Adrenal gland (tissue), 12 donors: ENCODE results near the gene ANTXR2. TPM values are rescaled to one million over a fixed set of nuclear protein-coding genes. Genes with fewer than 3 reads are reported as not detected.

ENCODE experiments used
- DNase-seq, 7 donors: peaks; one replicate each; pipeline ENCODE4 v3.0.0-alpha.2; 2019 to 2020
- H3K27ac ChIP-seq, 5 donors: fragments of 200-600 bp; sonication (generic) in 4 of 5; 1 replicate in 3 of 5; 2 replicates in 2 of 5; pipeline versions ENCODE4 v1.5.1 to v1.8.0; 2016 to 2020; ENCODE audit warnings: mild to moderate bottlenecking in 1 of 5
- H3K27me3 ChIP-seq: fragments of 200-600 bp; 2 replicates; pipeline ENCODE4 v1.8.0; 2021
- H3K36me3 ChIP-seq, 2 donors: fragments of 200-600 bp; replicated peaks in 1 of 2; 1 replicate in 1 of 2; 2 replicates in 1 of 2; pipeline versions ENCODE4 v1.5.1 to v1.8.0; 2018 to 2022
- H3K4me1 ChIP-seq, 2 donors: fragments of 200-600 bp; replicated peaks in 1 of 2; 1 replicate in 1 of 2; 2 replicates in 1 of 2; pipeline versions ENCODE4 v1.5.1 to v1.8.0; 2018 to 2021
- H3K4me3 ChIP-seq, 4 donors: fragments of 200-600 bp; sonication (generic) in 3 of 4; one replicate each; pipeline ENCODE4 v1.5.1; 2016 to 2018
- H3K9me3 ChIP-seq, 3 donors: fragments of 200-600 bp; sonication (generic) in 1 of 3; replicated peaks in 1 of 3; 1 replicate in 2 of 3; 2 replicates in 1 of 3; pipeline versions ENCODE4 v1.5.1 to v1.8.0; 2016 to 2021
- CTCF ChIP-seq, 6 experiments: fragments of 450-650 bp in 4 of 6; fragments of 200-600 bp in 2 of 6; sonication (generic) in 1 of 6; IDR thresholded peaks; 1 replicate in 5 of 6; 2 replicates in 1 of 6; pipeline versions ENCODE4 v1.5.1 to v1.8.0; 2016 to 2021; ENCODE audit warnings: antibody characterized with exemption in 6 of 6, mild to moderate bottlenecking in 2 of 6, moderate library complexity in 1 of 6
- POLR2A ChIP-seq, 2 donors: fragments of 450-650 bp; IDR thresholded peaks; one replicate each; pipeline ENCODE4 v1.6.1; 2017; ENCODE audit warnings: antibody characterized with exemption in 2 of 2, mild to moderate bottlenecking in 2 of 2, moderate library complexity in 1 of 2
- WGBS, 4 donors: extraction: QIAGEN DNeasy Blood & Tissue Kit in 2 of 4; methylation state at CpG; one replicate each; pipeline versions ENCODE4 v1.1.5 to v1.1.7; 2013 to 2017; 5-methylcytosine and 5-hydroxymethylcytosine counted together
- intact Hi-C, 2 donors: fragments of 100-400 bp; cut with DNase I; formaldehyde crosslinking; loops; one replicate each; pipeline versions ENCODE4 v1.14.1 to v1.15.0; 2022 to 2023
- polyA plus RNA-seq, 3 donors: library from polyadenylated mRNA; stranded (reverse); fragments of 200-250 nt in 2 of 3; fragments of 350-450 nt in 1 of 3; fragmentation: Illumina TruSeq in 1 of 3; extraction: RNeasy Lipid Tissue Mini Kit (QIAGEN cat#74804) in 1 of 3; gene quantifications; one replicate each; pipeline ENCODE4 v1.2.3, GENCODE V29; 2013 to 2014
- total RNA-seq, 9 donors: library from RNA; depleted of rRNA in 4 of 9; stranded (reverse); fragments of >200 nt in 4 of 9; fragments of 120-200 nt in 1 of 9; fragmentation: NEBNext Ultra II Directional in 1 of 9; extraction: Animal tissue kit (Norgen Biotek cat#: 25700) in 1 of 9; gene quantifications; one replicate each; pipeline versions ENCODE4 v1.1.0 to v1.2.4, GENCODE V29; 2013 to 2023
- donor health status: healthy with polysubstance abuse.
- donor health status: Bipolar disorder and iron deficiency.
- donor health status: DM: yes; HTN: yes; CAD: no.
- donor health status: DM: no; HTN: no; CAD: no.
- donor health status: DM: no; HTN: no; CAD: no.
- donor health status: DM: yes; HTN: yes; CAD: no.

ANTXR2 gene
- total and polyA plus RNA-seq, 12 donors, result 8.4 to 96.6 (median 57.7) TPM

GRCh38 chr4:79856196-79856595 lies 216.8 kb downstream of the ANTXR2 start:
- TF ChIP-seq CTCF (IDR thresholded peaks at IDR 0.05), result no peak
- no peak for TF ChIP-seq POLR2A (IDR thresholded peaks at IDR 0.05)
- WGBS, 4 donors, result 62 to 84% (median 77%) methylated on average over 3 of the region's 3 CpGs
- peaks cover 0 to 9% of the 10 kb centered on the region in 2 donors for H3K4me1 ChIP-seq
- H3K27me3 ChIP-seq, result no peaks in the 10 kb centered on the region
- no peaks in the 10 kb centered on the region for H3K9me3 ChIP-seq
- H3K27ac ChIP-seq, result no peak overlapping the region
- intact Hi-C loops, result no loop called here
- no peaks in the 10 kb centered on the region for H3K36me3 ChIP-seq
- H3K4me3 ChIP-seq, result no peak overlapping the region
- DNase-seq, result no peak

- H3K36me3 ChIP-seq, result no peaks in the 10 kb centered on the region
- peaks cover 0 to 9% of the 10 kb centered on the region in 2 donors for H3K4me1 ChIP-seq
- no peak for DNase-seq
- WGBS, 4 donors, result 29 to 36% (median 32%) methylated on average over 4 of the region's 4 CpGs
- no peak overlapping the region for H3K27ac ChIP-seq
- no peaks in the 10 kb centered on the region for H3K27me3 ChIP-seq
- TF ChIP-seq POLR2A (IDR thresholded peaks at IDR 0.05), result no peak
- no peak for TF ChIP-seq CTCF (IDR thresholded peaks at IDR 0.05)
- no peaks in the 10 kb centered on the region for H3K9me3 ChIP-seq
- no peak overlapping the region for H3K4me3 ChIP-seq
- intact Hi-C loops, result no loop called here
Measured at GRCh38 chr4:79854856-79855502, 218.1 kb downstream of the ANTXR2 start.

GRCh38 chr4:79852305-79852730 lies 220.7 kb downstream of the ANTXR2 start:
- Histone ChIP-seq H3K36me3 (no peaks in the 10 kb centered on the region), H3K4me3 (no peak overlapping the region), H3K27me3 (no peaks in the 10 kb centered on the region), H3K27ac (no peak overlapping the region), H3K9me3 (no peaks in the 10 kb centered on the region), H3K4me1 (peaks cover 0 to 9% of the 10 kb centered on the region in 2 donors)
- intact Hi-C loops, result no loop called here
- 47 to 64% (median 51%) methylated on average over 4 of the region's 4 CpGs for WGBS, 4 donors
- TF ChIP-seq POLR2A (IDR thresholded peaks at IDR 0.05), result no peak
- TF ChIP-seq CTCF (IDR thresholded peaks at IDR 0.05), result no peak
- DNase-seq, result peak in 3 of 7 donors; percentile 6 to 13 (median 12)

GRCh38 chr4:79851625-79852304 lies 221.3 kb downstream of the ANTXR2 start:
- intact Hi-C loops, result no loop called here
- no peak for DNase-seq
- 54 to 73% (median 60%) methylated on average over 1 of the region's 1 CpG for WGBS, 4 donors
- Histone ChIP-seq H3K27ac (no peak overlapping the region), H3K27me3 (no peaks in the 10 kb centered on the region), H3K4me1 (peaks cover 0 to 9% of the 10 kb centered on the region in 2 donors), H3K4me3 (no peak overlapping the region), H3K9me3 (no peaks in the 10 kb centered on the region), H3K36me3 (no peaks in the 10 kb centered on the region)
- TF ChIP-seq CTCF (IDR thresholded peaks at IDR 0.05) (no peak), POLR2A (IDR thresholded peaks at IDR 0.05) (no peak)

Other genes with a start within 250 kb of the ANTXR2 start
- 1 to 10 TPM in 7 of 9 donors, under 1 TPM in 2; 0.36 to 4.4 (median 1.5) TPM for gene PRDM8, start 124.3 kb upstream of the ANTXR2 start, total RNA-seq
- gene PRDM8, start 124.3 kb upstream of the ANTXR2 start, polyA plus RNA-seq, result 1 to 10 TPM; 1.1 to 5.0 (median 4.7) TPM
- gene FGF5, start 193.4 kb upstream of the ANTXR2 start, total RNA-seq, result not detected
- gene FGF5, start 193.4 kb upstream of the ANTXR2 start, polyA plus RNA-seq, result not detected